WTC11 (cell line): ENCODE measurements around the gene FAM9A. TPM values are rescaled to one million over a fixed set of nuclear protein-coding genes. Genes with fewer than 3 reads are reported as not detected.
A peak's percentile ranks its signal among the peaks of the same experiment; 100 is the strongest.

Source experiments
- ATAC-seq: fragments of 200-7000 bp; cut with Tn5 transposase; 2 replicates; pipeline ENCODE4 v1.10.0; 2021; ENCODE audit warnings: mild to moderate bottlenecking, moderate library complexity
- CTCF ChIA-PET: fragments of 300-600 bp; sonication (Branson Sonifier 250); formaldehyde crosslinking; loops from one replicate; lab custom pipeline; 2021; ENCODE audit warnings: antibody characterized with exemption; lab: Charles Lee
- POLR2A ChIA-PET: fragments of 350-600 bp; sonication (Branson Sonifier 250); formaldehyde crosslinking; loops from one replicate; lab custom pipeline; 2021; ENCODE audit warnings: antibody characterized with exemption; lab: Charles Lee
- DNase-seq: peaks from one replicate; pipeline ENCODE4 v3.0.0; 2021; ENCODE audit warnings: low spot score
- H3K27ac Mint-ChIP-seq: 2 replicates; pipeline ENCODE4 v1.8.0; 2021; ENCODE audit warnings: mixed read lengths
- H3K27me3 Mint-ChIP-seq: 2 replicates; pipeline ENCODE4 v1.8.0; 2021; ENCODE audit warnings: low read depth, mild to moderate bottlenecking, moderate library complexity, mixed read lengths
- H3K36me3 Mint-ChIP-seq: 2 replicates; pipeline ENCODE4 v1.8.0; 2021; ENCODE audit warnings: mixed read lengths
- H3K4me1 Mint-ChIP-seq: 2 replicates; pipeline ENCODE4 v1.8.0; 2022; ENCODE audit warnings: mixed read lengths
- H3K4me3 Mint-ChIP-seq: 2 replicates; pipeline ENCODE4 v1.8.0; 2021; ENCODE audit warnings: mild to moderate bottlenecking, moderate library complexity, mixed read lengths
- H3K9me3 Mint-ChIP-seq: 2 replicates; pipeline ENCODE4 v1.8.0; 2021; ENCODE audit warnings: mixed read lengths
- ATF1 ChIP-seq: sonication (generic); formaldehyde crosslinking; IDR thresholded peaks from 2 replicates; pipeline ENCODE4 v1.8.1; 2023; ENCODE audit warnings: mild to moderate bottlenecking, moderate library complexity, missing genetic modification reagents
- ATF6 ChIP-seq: sonication (generic); formaldehyde crosslinking; IDR thresholded peaks from 2 replicates; pipeline ENCODE4 v1.8.1; 2023; ENCODE audit warnings: mild to moderate bottlenecking, missing genetic modification reagents
- CBFB ChIP-seq: sonication (generic); formaldehyde crosslinking; IDR thresholded peaks from 2 replicates; pipeline ENCODE4 v1.8.1; 2022; ENCODE audit warnings: mild to moderate bottlenecking, low read depth, missing genetic modification reagents
- CTCF ChIP-seq: fragments of 200-600 bp; IDR thresholded peaks from 2 replicates; pipeline ENCODE4 v1.8.0; 2022; ENCODE audit warnings: antibody characterized with exemption
- ERG ChIP-seq: fragments of 250-450 bp; sonication (Bioruptor Pico); IDR thresholded peaks from 2 replicates; pipeline ENCODE4 v1.8.0; 2021; ENCODE audit warnings: mild to moderate bottlenecking
- JAZF1 ChIP-seq: fragments of 250-450 bp; sonication (Bioruptor Pico); IDR thresholded peaks from 2 replicates; pipeline ENCODE4 v1.9.0; 2021; ENCODE audit warnings: moderate library complexity, mild to moderate bottlenecking, inconsistent platforms
- JUN ChIP-seq: sonication (generic); formaldehyde crosslinking; IDR thresholded peaks from 2 replicates; pipeline ENCODE4 v1.8.0; 2023; ENCODE audit warnings: mild to moderate bottlenecking, missing genetic modification reagents
- KAT7 ChIP-seq: sonication (generic); formaldehyde crosslinking; IDR thresholded peaks from 2 replicates; pipeline ENCODE4 v1.8.1; 2023; ENCODE audit warnings: missing genetic modification reagents, mild to moderate bottlenecking, borderline replicate concordance
- PRDM15 ChIP-seq: sonication (generic); formaldehyde crosslinking; IDR thresholded peaks from 2 replicates; pipeline ENCODE4 v1.8.0; 2022; ENCODE audit warnings: missing genetic modification reagents
- SMAD4 ChIP-seq: sonication (generic); formaldehyde crosslinking; IDR thresholded peaks from 2 replicates; pipeline ENCODE4 v1.8.0; 2022; ENCODE audit warnings: mild to moderate bottlenecking, missing genetic modification reagents
- TP53 ChIP-seq: sonication (generic); formaldehyde crosslinking; IDR thresholded peaks from 2 replicates; pipeline ENCODE4 v1.8.1; 2023; ENCODE audit warnings: mild to moderate bottlenecking, missing genetic modification reagents
- ZNF263 ChIP-seq: sonication (generic); formaldehyde crosslinking; IDR thresholded peaks from 2 replicates; pipeline ENCODE4 v1.8.1; 2022; ENCODE audit warnings: low read depth, mild to moderate bottlenecking, moderate library complexity, missing genetic modification reagents
- ZNF532 ChIP-seq: fragments of 250-450 bp; sonication (Bioruptor Pico); IDR thresholded peaks from 2 replicates; pipeline ENCODE4 v1.9.0; 2021; ENCODE audit warnings: mild to moderate bottlenecking, borderline replicate concordance
- ZNF671 ChIP-seq: fragments of 250-450 bp; sonication (Bioruptor Pico); IDR thresholded peaks from 2 replicates; pipeline ENCODE4 v1.8.0; 2021; ENCODE audit warnings: mild to moderate bottlenecking
- total RNA-seq: library from RNA; stranded (reverse); gene quantifications from 3 replicates; pipeline ENCODE4 v1.2.3, GENCODE V29; 2021

FAM9A gene
- total RNA-seq, 1 experiment from 2014 or later: not detected

GRCh38 chrX:8748855-8749254 lies 52.3 kb downstream of the FAM9A start:
- ATAC-seq (peak; percentile 72), DNase-seq (no peak)
- H3K27me3 Mint-ChIP-seq: no peaks in the 10 kb centered on the region; the same call in 1 of the 2 replicates
- CTCF ChIA-PET: no interaction called here
- no peak overlapping the region for H3K27ac Mint-ChIP-seq
- POLR2A ChIA-PET: no interaction called here
- H3K36me3 Mint-ChIP-seq: no peaks in the 10 kb centered on the region
- H3K4me3 Mint-ChIP-seq: no peak overlapping the region
- TF ChIP-seq ERG: no peak
- no peaks in the 10 kb centered on the region for H3K9me3 Mint-ChIP-seq
- H3K4me1 Mint-ChIP-seq: peaks cover 4% of the 10 kb centered on the region

- ChIA-PET CTCF (interaction anchor here (0.6 to 1.5 kb wide), 7 partner anchors 10 to 506 kb away, joined by 3 to 6 read pairs (median 4); no protein-coding TSS in a partner anchor), POLR2A (no interaction called here)
- Mint-ChIP-seq H3K36me3 (no peaks in the 10 kb centered on the region), H3K9me3 (no peaks in the 10 kb centered on the region), H3K27ac (no peak overlapping the region), H3K4me3 (no peak overlapping the region), H3K27me3 (no peaks in the 10 kb centered on the region; the same call in 1 of the 2 replicates), H3K4me1 (peaks cover 7% of the 10 kb centered on the region; the same call in 1 of the 2 replicates)
- TF ChIP-seq ZNF263 (CRISPR knock-in tag) (no peak), CTCF (peak; percentile 59)
- ATAC-seq (peak; percentile 46), DNase-seq (peak; percentile 68)
These were observed 58.0 kb downstream of the FAM9A start for GRCh38 chrX:8743126-8743732.

GRCh38 chrX:8741981-8742380 lies 59.2 kb downstream of the FAM9A start:
- no peak overlapping the region for H3K4me3 Mint-ChIP-seq
- TF ChIP-seq CBFB (no peak), TP53 (CRISPR knock-in tag) (no peak), ZNF532 (CRISPR knock-in tag) (no peak), ZNF671 (CRISPR knock-in tag) (no peak), PRDM15 (CRISPR knock-in tag) (no peak), ATF6 (no peak), SMAD4 (CRISPR knock-in tag) (no peak), ATF1 (no peak), JUN (no peak), KAT7 (no peak), JAZF1 (CRISPR knock-in tag) (no peak)
- no peaks in the 10 kb centered on the region for H3K9me3 Mint-ChIP-seq
- no peak for DNase-seq
- ATAC-seq: no peak
- no peaks in the 10 kb centered on the region; the same call in 1 of the 2 replicates for H3K27me3 Mint-ChIP-seq
- H3K27ac Mint-ChIP-seq: no peak overlapping the region
- CTCF ChIA-PET: interaction anchor here (0.5 to 0.8 kb wide), 4 partner anchors 9 to 335 kb away, joined by 3 to 4 read pairs (median 3); no protein-coding TSS in a partner anchor
- POLR2A ChIA-PET: no interaction called here
- H3K4me1 Mint-ChIP-seq: peaks cover 13% of the 10 kb centered on the region
- no peaks in the 10 kb centered on the region for H3K36me3 Mint-ChIP-seq
